ENCODE data around the gene PDE1A.
"Not testable (repeated sequence)": the region's sequence is repeated elsewhere in the genome, so short reads cannot be mapped to it uniquely, and the experiment has no call there.

Gene PDE1A

DNA sequence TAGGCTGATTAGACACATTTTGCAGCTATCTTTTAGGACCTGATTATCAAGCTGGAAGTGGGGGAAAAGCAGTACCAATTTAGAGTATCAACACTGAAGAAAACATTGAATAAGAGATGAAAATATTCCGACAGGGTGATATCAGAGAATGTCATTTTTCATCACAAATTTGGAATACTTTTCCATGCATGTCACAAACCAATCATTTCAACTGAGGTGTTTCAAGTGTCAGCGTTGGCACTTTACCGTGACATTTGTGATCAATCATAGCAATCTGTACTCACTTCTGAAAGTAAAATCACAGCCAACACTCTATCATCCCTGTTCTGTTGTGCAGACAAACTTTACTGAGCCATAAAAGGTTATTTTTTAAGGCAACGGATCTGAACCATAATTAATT, 75.4 kb downstream of the PDE1A start:
- DNase-seq: no peak

DNA sequence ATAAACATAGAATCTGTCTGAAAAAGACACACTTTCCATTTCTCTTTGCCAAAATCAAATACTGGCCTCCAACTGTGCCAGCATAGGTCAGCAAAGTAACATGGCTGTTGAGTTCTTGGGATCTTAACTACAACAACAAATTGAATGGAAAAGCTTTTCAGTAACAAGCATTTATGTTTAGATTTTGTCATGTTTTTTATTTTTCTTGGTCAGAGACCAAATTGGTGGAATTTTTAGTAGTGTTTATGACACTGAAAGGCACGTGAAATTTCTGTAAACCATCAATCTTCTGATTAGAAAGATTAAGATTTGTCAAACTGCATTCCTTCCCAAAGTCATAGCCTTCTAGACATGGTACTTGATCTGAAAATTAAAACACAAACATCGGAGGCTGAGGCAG, 77.6 kb downstream of the PDE1A start:
- no peak for DNase-seq

DNA sequence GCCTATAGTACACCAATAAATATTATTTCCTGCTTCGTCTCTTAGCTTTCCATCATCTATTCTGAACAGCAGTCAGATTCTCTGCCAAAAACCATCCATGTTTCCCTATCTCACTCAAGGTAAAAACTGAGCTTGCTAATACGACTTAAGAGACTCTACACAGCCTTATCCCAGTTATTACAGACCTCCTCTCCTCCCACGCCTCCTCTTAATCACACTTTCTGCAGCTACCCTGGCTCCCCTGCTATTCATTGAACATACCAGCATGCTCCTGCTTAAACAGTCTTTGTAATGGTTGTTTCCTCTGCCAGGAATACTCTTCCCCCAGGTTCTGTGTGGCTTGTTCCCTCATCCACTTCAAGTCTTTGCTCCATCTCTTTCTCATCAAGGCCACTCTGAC, 81.5 kb downstream of the PDE1A start:
- no peak for DNase-seq

DNA sequence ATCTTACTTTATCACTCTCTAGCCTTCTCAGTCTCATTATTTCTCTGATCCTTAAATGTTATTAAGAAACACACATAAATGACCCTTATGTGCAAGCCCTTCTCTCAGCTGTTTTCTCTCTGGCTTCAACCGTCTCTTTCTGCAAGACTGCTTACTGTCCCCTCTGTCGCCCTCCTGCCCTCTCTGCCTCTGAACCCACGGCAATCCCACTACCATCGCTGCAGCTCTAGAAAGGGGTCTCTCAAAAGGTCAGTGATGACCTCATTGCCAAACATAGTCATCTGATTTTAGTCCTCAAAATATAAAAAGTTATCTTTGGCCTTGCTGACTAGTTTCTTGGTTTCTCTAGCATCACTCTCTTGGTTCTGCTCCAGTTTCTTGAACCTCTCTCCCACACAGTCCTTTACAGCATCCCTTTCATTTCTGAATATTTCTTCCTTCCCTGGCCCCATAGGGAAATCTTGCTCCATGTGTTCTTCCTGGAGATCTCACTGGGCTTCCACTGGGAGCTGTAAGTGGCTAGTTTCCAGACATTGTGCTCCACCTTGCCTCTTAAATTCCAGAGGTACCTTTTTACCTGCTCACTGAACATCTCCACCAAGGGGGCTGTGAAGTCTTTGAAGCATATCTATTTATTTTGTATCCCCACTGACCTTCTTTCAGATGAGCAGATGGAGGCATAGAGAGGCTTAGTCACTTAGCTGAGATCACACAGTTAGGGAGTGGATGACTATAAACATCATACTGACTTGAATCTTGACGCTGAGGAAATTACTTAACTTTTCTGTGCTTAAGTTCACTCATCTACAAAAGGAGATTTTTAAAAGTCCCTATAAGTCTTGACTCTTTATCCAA, 96.2 kb downstream of the PDE1A start:
- DNase-seq: no peak

DNA sequence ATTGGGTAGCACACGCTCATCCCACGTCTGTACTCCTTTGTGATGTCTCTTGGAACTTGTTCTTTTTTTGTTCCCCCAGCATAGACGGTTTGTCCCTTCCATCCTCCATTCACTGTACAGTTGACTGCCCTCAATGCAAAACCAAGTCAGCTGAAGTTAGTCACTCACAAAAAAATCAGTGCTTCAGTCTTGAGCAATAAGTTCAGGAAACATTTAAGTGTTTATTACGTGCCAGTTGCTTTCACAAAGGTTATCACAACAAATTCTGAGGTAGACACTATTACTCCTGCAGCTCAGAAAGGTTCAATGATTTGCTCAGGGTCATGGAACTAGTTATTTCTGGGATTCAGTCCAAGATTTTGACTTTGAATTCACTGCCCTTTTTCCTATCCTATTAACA, 102.2 kb downstream of the PDE1A start:
- DNase-seq: no peak

DNA sequence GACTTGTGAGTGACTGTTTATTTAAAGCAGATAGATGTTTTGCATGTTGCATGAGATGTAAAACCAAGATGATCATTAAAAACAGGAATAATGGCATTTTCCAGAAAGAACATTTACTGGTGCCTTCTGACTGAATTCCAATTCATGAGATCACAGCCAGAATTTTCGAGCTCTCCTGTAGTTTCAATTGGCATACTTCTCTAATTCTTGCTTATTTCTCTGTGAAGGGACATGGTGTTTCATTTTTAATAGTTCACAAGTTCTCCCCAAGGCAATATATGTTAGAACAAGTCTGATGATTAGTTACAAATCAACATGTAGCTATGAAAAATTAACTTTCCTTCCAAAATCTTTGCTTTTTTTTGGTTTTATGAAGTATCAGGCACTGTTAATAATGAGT, 105.7 kb downstream of the PDE1A start:
- DNase-seq: no peak

DNA sequence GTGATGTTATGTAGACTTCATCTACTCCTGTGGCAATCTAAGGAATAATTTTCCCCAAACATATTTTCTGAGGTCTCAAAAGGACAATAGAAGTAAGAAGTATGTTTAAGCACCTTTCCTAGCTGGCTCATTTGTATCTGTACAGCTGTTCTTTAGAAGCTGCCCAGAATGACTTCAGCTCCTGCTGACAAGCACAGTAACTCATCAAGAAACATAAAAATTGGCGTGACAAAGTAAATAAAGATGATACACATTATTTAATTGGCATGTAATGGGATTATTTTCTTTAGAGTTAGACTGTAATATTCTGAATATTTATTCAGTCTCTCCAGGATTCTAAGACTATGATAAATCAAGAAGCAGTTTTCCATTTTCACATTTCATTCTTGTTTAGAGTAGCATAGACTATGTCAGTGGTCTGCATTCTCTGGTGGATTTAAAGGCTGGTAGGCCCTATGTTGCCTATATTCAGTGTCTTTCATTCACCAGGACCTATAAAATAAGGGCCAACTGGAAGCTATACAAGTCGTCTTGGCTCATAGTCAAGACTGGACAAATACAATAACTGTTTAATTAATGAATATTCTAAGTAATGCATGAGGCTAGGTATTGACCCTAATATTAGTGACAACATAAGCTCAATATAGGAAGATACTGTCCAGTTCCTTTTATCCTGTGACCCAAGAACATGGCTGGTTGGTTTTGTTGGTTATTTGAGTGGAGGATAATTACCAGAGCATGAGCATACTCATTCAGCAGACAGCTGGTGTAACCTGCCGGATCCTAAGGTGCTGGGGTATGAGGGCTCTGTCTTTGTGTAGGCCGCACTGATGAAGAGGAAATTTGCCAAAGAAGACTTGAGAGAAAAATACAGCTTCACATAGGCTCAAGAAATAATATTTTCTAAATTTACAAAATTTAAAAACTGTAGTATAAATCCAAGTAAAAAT, 107.0 kb downstream of the PDE1A start:
- no peak for DNase-seq

DNA sequence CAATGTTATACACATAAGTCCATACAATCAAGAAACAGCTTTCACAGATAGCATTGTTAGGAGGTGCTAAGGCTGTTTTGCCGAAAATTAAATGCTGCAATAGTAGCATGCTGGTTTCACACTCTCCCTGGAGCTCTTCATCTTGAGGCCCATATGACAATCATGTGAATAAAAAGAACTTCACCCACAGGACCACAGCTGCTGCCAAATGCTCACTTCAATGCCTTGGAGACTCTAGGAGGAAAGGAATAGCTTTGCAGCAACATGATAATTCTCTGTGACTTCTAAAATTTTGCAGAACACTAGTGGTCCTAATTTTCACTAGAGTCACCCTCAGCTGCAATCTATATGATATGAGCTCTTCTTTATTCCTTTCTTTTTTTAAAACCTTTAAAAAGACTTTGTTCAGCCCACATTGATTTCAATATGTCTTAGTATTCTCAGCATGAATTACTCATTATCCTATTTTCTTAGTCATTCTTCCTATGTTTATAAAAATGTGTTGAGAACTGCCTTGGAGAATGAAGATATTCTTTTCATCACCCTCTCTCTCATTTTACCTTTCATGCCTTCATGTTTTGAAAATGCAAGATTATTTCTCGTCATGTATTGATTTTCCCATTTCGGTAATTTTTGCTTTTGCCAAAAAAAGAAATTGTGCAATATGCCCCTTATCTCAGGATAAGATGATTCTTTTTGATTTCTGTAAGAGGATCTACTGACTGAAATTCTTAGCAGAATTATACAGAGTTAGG, 108.2 kb downstream of the PDE1A start:
- DNase-seq: no peak

DNA sequence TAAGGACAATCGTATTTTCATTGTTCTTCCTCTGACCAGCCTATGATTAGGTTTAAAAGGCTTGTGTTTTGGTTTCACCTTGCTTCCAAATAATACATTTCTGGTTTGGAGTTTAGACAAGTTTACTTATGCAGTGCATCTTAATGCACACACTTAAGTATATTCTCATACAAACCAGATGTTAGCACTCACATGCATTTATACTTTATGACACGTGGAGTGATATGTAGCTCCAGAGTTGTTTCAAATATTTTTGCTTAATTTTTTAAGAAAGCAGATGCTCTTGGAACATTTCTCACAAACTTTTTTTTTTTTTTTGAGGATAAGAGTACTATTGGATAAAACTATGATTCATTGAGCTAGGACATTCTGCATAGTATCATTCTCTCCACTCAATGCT, 109.9 kb downstream of the PDE1A start:
- DNase-seq: no peak

DNA sequence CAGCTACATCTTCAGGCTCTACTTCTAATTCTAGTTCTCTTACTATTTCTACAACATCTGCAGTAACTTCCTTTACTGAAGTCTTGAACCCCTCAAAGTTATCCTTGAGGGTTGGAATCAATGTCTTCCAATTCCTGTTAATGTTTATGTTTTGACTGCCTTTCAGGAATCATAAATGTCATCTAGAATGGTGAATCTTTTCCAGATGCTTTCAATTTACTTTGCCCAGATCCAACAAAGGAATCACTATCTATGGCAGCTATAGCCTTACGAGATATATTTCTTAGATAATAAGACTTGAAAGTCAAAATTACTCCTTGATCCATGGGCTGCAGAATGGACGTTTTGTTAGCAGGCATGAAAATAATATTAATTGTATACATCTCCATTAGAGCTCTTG, 123.9 kb downstream of the PDE1A start:
- DNase-seq: no peak

DNA sequence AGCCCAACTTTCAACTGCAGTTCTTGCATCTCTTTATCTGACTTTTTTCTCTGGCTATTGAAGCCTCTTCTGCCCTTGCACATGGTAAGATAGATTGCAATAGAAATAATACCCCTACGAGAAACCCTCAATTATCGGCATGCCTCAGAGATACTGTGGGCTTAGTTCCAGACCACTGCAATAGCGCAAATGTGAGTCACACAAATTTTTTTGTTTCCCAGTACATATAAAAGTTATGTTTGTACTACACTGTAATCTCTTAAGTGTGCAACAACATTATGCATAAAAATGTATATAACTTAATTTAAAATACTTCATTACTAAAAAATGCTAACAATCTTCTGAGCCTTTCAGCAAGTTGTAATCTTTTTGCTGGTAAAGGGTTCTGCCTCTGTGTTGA, 124.7 kb downstream of the PDE1A start:
- no peak for DNase-seq

DNA sequence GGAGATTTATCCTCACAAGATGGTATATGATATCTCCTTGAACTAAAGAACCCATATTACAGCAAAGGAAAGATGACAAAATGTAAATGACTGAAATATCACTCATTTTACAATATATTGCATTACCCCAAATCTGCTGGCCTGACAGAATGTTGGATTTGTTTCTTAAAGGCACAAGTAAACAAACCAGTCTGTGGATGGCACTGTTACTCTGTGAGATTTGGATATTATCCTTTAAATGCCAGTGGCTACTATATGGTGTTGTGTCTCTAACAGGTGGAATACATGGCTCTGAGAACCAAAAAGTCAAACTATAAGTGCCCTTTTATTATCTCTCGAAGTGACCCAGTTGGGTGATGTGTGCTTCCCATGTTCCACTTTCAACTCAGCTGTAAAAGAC, 125.7 kb downstream of the PDE1A start:
- no peak for DNase-seq

DNA sequence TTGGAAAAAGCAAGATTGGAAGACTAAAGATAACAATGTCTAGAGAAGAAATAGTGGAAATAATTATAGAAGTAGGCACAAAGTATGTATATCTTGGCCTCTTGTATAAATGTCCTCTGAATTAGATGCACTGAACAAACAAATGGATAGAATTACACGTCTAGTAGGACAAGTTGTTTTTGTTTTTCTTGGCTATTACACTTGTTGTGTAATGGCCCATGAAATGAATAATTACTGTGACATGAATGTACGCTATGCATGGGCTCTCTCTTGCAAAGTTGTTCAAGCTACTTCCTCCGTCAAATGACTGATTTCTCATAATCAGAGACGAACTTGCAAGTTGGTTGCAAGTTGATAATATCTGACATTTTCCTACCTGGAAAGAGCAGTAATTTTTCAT, 126.2 kb downstream of the PDE1A start:
- no peak for DNase-seq

DNA sequence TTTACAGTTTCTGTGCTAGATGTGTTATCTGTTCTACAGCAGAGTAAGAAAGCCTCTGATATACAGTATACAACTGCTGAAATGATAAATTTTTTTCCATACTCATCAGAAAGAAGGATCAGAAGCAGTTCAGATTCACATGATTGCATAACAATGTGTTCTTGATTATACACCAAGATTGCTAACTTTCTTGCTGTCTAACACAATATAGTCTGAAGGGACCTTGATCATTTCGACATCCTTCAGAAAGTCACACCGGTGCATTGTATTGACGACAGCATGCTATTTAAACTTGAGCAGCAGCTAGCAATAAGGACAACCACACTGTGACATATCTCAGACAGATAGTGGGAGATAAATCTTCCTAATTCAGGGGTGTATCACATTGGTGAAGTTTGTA, 127.2 kb downstream of the PDE1A start:
- no peak for DNase-seq

DNA sequence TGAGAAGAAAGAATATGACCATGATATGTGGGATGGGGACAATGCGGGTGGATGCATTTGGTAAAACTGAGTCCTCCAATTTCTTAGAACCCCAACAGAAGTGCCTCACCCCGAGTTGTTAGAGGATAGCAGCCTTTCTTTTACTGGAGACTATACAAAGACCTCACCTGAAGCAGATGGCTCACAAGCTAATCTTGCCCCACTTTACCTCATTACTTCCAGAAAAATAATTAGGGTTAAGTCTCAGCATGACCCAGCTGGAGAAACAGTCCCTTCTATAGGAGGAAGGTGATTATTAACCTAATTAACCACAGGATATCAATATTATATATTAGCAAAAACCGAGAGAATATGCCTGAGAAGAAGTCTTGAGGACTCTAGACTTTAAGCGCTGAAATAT, 128.4 kb downstream of the PDE1A start:
- DNase-seq: no peak

DNA sequence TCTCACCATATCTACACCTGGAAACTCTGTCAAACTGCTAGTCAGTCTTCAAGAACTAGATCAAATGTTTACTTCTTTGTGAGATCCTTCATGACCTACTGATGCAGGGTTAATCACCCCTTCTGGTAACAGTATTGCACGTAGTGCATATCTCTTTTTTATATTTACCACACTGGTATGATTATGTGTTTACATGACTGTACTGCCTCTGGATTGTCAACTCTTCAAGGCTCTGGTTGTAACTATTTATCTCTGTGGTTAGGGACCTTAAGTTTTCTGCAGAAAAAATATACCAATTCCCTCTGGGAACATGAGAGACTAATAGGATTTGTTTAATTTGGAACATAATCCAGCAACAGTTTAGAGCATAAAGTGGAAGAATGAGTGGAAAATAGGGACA, 135.5 kb downstream of the PDE1A start:
- no peak for DNase-seq

DNA sequence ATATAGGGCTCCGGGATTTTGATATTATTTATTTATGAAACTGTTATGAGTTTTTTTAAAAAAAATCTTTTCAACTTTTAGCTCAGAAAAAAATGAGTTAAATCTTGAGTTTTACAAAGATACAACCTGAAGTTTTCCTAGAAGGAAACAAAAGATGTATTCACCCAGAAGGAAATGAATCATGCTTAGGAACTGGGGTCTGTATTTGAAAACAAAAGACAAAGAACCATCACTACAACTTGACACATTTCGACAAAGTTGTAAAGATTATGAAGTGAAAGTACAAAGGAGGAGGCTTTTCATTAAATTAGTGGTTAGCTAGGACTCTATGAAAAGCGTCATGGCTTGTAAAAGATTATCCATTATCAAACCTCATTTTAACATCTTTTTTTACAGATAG, 143.3 kb downstream of the PDE1A start:
- DNase-seq: no peak

DNA sequence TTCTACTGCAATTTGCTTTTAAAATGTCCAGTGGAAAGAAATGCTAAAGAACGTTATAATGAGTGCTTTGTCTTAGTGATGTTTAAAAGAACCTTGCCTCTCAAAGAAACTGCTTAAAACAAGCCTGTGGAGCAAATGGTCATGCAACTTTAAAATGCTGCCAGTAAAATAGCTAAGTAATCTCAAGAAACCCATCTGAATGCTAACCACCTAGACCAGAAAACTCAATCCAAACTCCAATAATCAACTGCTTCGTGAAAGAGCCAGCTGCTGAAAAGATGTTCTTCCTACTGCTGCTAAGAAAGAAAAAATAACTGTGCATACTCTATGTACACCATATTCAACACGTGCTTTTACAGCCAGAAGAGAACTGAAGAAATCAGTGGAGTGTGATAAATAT, 145.6 kb downstream of the PDE1A start:
- DNase-seq: no peak

DNA sequence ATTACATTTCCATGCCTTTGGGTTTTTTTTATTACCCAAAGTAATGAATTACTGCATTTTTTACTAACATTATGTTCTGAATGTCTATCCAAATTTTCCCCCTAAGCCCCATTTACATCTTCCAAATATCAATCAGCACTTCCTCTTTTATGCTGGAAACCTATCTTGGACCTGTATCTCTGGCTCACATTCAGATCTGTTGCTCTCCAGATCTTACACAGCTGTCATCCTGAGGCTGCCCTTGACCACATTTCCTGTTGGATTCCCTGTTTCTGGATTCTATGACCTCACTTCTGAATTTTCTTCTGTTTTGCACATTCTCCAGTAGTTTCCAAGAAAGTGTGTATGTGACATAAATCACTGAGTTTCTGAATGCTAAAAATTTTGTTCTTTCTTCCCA, 146.7 kb downstream of the PDE1A start:
- DNase-seq: no peak

DNA sequence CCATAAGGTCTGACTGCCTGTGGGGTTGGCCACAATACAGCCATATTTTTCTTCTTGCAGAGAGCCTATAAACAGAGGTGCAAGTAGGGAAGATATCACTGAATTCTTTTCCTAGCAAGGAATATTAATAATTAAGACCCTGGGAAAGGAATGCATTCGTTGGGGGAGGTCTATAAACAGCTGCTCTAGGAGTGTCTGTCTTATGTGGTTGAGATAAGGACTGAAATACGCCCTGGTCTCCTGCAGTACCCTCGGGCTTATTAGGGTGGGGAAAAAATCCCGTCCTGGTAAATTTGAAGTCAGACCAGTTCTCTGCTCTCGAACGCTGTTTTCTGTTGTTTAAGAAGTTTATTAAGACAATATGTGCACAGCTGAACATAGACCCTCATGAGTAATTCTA, 150.2 kb downstream of the PDE1A start:
- not testable (repeated sequence) for DNase-seq

DNA sequence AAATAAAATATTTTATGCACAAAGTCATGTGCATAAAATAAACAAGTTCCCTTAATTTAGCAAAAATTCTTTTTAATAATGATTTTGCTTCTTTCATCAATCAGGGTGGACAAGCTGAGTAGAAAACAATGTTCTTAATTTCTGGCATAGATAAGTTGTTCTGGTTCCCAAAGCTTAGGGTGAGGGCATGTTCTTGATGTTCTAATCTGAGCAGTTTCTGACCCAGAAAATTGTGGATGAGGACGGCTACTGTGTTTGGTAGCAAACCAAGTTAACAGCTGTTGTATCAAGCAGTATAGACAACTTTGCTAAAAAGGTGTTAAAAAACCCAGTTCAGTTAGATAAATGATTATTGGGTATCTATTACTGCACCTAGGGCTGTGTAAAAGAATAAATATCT, 158.9 kb downstream of the PDE1A start:
- DNase-seq: no peak

DNA sequence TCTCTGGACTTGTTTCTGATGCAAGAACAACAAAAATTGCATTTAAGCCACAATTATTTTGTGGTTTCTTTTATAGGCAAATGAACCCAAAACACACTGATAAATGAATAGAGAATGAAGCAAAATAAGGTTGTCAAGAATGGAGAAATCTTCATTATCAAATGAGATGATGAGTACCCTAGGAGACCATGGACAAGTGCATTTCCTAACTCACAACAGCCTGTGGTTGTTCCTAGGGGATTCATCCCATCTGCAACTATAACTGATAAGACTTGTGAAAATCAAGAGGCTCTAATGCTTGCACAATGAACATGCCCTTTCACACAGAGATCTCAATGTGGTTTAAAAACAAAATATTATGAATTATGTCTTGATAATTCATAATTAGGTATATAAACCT, 159.9 kb downstream of the PDE1A start:
- no peak for DNase-seq

DNA sequence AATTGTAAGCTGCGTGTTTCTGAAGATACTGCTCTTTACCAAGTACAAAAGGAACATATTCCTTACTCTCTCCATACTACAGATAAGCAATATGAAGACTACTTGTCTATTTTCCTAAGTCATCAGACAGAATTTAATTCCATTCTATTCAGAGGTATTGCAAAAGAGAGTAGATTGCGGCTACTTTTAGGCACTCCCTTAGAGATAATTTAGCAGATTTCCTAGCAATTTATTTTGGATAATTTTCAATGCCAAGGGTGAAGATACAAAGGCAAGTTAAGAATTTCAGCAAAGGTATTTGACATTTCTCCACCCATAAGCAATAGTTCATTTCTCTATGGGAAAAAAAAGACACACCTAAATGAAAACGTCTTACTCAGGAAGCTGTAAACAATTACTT, 161.1 kb downstream of the PDE1A start:
- no peak for DNase-seq

Measured in NCI-H1092 (cell line).